HepG2 (cell line): ENCODE data around the gene EIF3A. TPM values are rescaled to one million over a fixed set of nuclear protein-coding genes. Genes with fewer than 3 reads are reported as not detected.
A peak's percentile ranks its signal among the peaks of the same experiment; 100 is the strongest.

Source experiments
- ATAC-seq: fragments of 200-7000 bp; cut with Tn5 transposase; 3 replicates; pipeline ENCODE4 v1.9.1; 2020; ENCODE audit warnings: mild to moderate bottlenecking, moderate library complexity
- BruUV-seq: library from RNA; stranded (reverse); fragments of 400-500 nt; replicated peaks from 2 replicates; lab custom pipeline; 2021; lab: Mats Ljungman, UMichigan
- CTCF ChIA-PET: fragments of 300-600 bp; formaldehyde crosslinking; extraction: SDS; loops from one replicate; lab custom pipeline; 2021; ENCODE audit warnings: low total read pairs, inconsistent platforms, low intra/inter-chr PET ratio; lab: Yijun Ruan, JAX
- POLR2A ChIA-PET: fragments of 350-600 bp; sonication (Branson Sonifier 250); formaldehyde crosslinking; loops from one replicate; lab custom pipeline; 2020; ENCODE audit warnings: antibody characterized with exemption, inconsistent platforms; lab: Yijun Ruan, JAX
- DNase-seq: peaks from one replicate; pipeline ENCODE4 v3.0.0-alpha.2; 2015; ENCODE audit warnings: low spot score
- FAIRE-seq: peaks from 3 replicates; lab custom pipeline; 2011; peaks lifted over from hg19 to GRCh38; lab: Jason Lieb, UNC
- H2AFZ ChIP-seq: one replicate; pipeline ENCODE4 v1.6.1; 2011; ENCODE audit warnings: low read length, inconsistent platforms
- H3K27ac ChIP-seq: fragments of 300-600 bp; 3 replicates; pipeline ENCODE4 v1.8.0; 2011; ENCODE audit warnings: mixed run types, mild to moderate bottlenecking, mixed read lengths, low read length, inconsistent platforms; ENCODE audit not compliant: insufficient read depth; ENCODE audit errors: extremely low read length
- H3K27me3 ChIP-seq, 2 experiments: fragments of 200-600 bp in 1 of 2; 2 replicates in 1 of 2; 3 replicates in 1 of 2; pipeline versions ENCODE4 v1.6.0 to v1.8.0; 2011; ENCODE audit warnings: low read length in 2 of 2, mild to moderate bottlenecking in 2 of 2, moderate library complexity in 2 of 2, inconsistent platforms in 1 of 2; ENCODE audit not compliant: insufficient read depth in 2 of 2, control insufficient read depth in 1 of 2
- H3K36me3 ChIP-seq, 2 experiments: fragments of 200-600 bp in 1 of 2; replicated peaks in 1 of 2; 2 replicates in 1 of 2; 3 replicates in 1 of 2; pipeline versions ENCODE4 v1.5.1 to v1.8.0; 2011; ENCODE audit warnings: low read length in 2 of 2, inconsistent platforms in 1 of 2; ENCODE audit not compliant: insufficient read depth in 2 of 2, control insufficient read depth in 1 of 2
- H3K4me1 ChIP-seq: 2 replicates; pipeline ENCODE4 v1.5.1; 2012; ENCODE audit warnings: low read length, inconsistent platforms; ENCODE audit not compliant: insufficient read depth
- H3K4me2 ChIP-seq: 2 replicates; pipeline ENCODE4 v1.6.0; 2011; ENCODE audit warnings: low read depth, low read length, inconsistent platforms
- H3K4me3 ChIP-seq, 3 experiments: fragments of 200-600 bp in 1 of 3; sonication (generic), shearing (Covaris generic) in 1 of 3; replicated peaks in 1 of 3; 2 replicates each; pipeline ENCODE4 v1.5.1; 2011 to 2016; ENCODE audit warnings: low read length in 3 of 3, inconsistent platforms in 2 of 3, low read depth in 2 of 3, mild to moderate bottlenecking in 2 of 3, control low read depth in 1 of 3, mixed read lengths in 1 of 3; ENCODE audit not compliant: insufficient read depth in 1 of 3
- H3K79me2 ChIP-seq: one replicate; pipeline ENCODE4 v1.6.1; 2011; ENCODE audit warnings: low read length, inconsistent platforms; ENCODE audit not compliant: insufficient read depth
- H3K9ac ChIP-seq: 2 replicates; pipeline ENCODE4 v1.6.0; 2011; ENCODE audit warnings: mild to moderate bottlenecking, low read depth, low read length, inconsistent platforms; ENCODE audit not compliant: insufficient read depth
- H3K9me3 ChIP-seq: 2 replicates; pipeline ENCODE4 v1.5.1; 2012; ENCODE audit warnings: mild to moderate bottlenecking, low read length
- H4K20me1 ChIP-seq: 2 replicates; pipeline ENCODE4 v1.6.0; 2011; ENCODE audit warnings: inconsistent platforms, mild to moderate bottlenecking, low read length, moderate library complexity; ENCODE audit not compliant: insufficient read depth
- ADNP ChIP-seq: sonication (generic); formaldehyde crosslinking; IDR thresholded peaks from 2 replicates; pipeline ENCODE4 v1.4.0; 2020; ENCODE audit warnings: missing genetic modification reagents
- CBX2 ChIP-seq, 2 experiments: fragments of 200-600 bp in 1 of 2; sonication (generic); formaldehyde crosslinking in 1 of 2; IDR thresholded peaks; 2 replicates each; pipeline versions ENCODE4 v1.7.0 to v1.8.1; 2018 to 2022; ENCODE audit warnings: low read depth in 2 of 2, low read length in 1 of 2, mild to moderate bottlenecking in 1 of 2, missing genetic modification reagents in 1 of 2
- PCBP2 ChIP-seq: fragments of 200-400 bp; formaldehyde crosslinking; optimal IDR thresholded peaks from 2 replicates; pipeline ENCODE3; 2018; ENCODE audit warnings: low read length, low read depth; ENCODE audit not compliant: poor library complexity, severe bottlenecking
- THAP7 ChIP-seq: sonication (generic); formaldehyde crosslinking; IDR thresholded peaks from 2 replicates; pipeline ENCODE4 v1.8.1; 2023; ENCODE audit warnings: mild to moderate bottlenecking, missing genetic modification reagents
- ZNF644 ChIP-seq: IDR thresholded peaks from 2 replicates; pipeline ENCODE4 v1.6.1; 2016; ENCODE audit warnings: low read depth
- ZNF790 ChIP-seq: sonication (generic); formaldehyde crosslinking; IDR thresholded peaks from 2 replicates; pipeline ENCODE4 v1.8.0; 2022; ENCODE audit warnings: missing genetic modification reagents, mild to moderate bottlenecking, borderline replicate concordance
- WGBS: methylation state at CpG from one replicate; pipeline ENCODE4 v1.1.6; 2017; ENCODE audit warnings: low lambda C conversion rate; 5-methylcytosine and 5-hydroxymethylcytosine counted together
- in situ Hi-C: cut with HindIII; loops from 2 replicates; pipeline ENCODE4 v1.10.0; 2017; ENCODE audit warnings: low pct_unique_long_range_greater_than_20kb; ENCODE audit not compliant: extremely low pct_ligation_motif_present
- intact Hi-C: fragments of 100-400 bp; cut with micrococcal nuclease; formaldehyde crosslinking; loops from one replicate; pipeline ENCODE4 v1.10.0; 2022; ENCODE audit not compliant: unreplicated experiment
- polyA plus RNA-seq, 8 experiments: library from polyadenylated mRNA; depleted of rRNA in 3 of 8; stranded (reverse) in 7 of 8; unstranded in 1 of 8; fragments of >200 nt; fragmentation: Illumina TruSeq in 4 of 8; extraction: Trizol in 4 of 8; gene quantifications; 2 replicates each; pipeline versions ENCODE4 v1.2.1 to v1.2.3, GENCODE V29; 2011 to 2016; ENCODE audit warnings: low read depth in 4 of 8, missing spikeins in 1 of 8, mixed read lengths in 1 of 8; ENCODE audit not compliant: insufficient read depth in 1 of 8
- total RNA-seq, 5 experiments: library from RNA; depleted of rRNA; stranded (reverse); fragments of >200 nt; fragmentation: Illumina TruSeq; extraction: Trizol; gene quantifications; 2 replicates each; pipeline ENCODE4 v1.2.3, GENCODE V29; 2016; ENCODE audit warnings: low read depth in 1 of 5
- TF ChIP-seq, protein P1 (sequence below): sonication (generic); formaldehyde crosslinking; IDR thresholded peaks from 2 replicates; pipeline ENCODE4 v1.4.0; 2020; ENCODE audit warnings: missing genetic modification reagents
- TF ChIP-seq, protein P2 (sequence below), 2 experiments: IDR thresholded peaks; 2 replicates each; pipeline ENCODE4 v1.6.1; 2011 to 2012; ENCODE audit warnings: low read length in 2 of 2, borderline replicate concordance in 1 of 2, low read depth in 1 of 2, mild to moderate bottlenecking in 1 of 2, moderate library complexity in 1 of 2

Gene EIF3A
- total and polyA plus RNA-seq, 2 of the 13 experiments (the other 11 are each of a cell fraction or from before 2014, with no cell fraction given), result 25.6 to 117 TPM

DNA sequence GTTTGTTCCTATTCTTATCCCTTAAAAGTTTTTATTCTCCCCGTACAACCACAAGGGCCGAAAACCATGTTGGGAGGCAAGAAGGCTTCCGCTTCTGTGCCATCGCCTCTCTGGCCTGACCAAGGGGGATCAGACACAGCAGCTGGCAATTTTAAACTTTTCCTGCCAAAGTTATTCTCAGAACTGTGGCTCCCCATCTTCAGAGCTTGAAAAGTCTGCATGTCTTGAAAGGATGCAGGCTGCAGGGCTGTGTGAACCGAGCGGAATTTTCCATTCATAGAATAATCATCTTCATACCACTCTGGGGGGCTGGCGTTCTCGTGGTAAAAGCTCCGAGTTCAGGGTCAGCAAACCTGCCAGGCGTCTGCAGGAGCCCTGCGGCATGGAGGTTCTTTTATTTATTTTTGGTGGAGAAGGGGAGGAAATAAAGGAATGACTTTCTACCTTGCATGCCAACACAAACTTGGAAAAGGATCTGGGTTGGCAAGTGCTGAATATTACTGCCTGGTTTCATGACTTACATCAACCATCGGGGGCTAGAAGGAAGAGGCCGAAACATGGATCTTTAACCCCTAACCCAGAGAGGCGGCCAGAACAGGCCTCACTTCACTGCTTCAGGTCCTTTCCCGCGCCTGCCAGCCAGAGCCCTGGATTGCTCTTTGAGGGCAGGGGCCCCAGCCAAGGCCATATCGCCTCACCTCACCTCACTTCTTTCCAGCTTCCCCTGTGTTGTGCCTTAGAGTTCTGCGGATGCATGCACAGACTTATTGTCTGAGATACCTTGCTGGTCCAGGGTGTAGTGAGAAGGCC, 54.1 kb downstream of the EIF3A start:
- ATAC-seq (no peak), FAIRE-seq (no peak), DNase-seq (no peak)
- no peak overlapping the region for H3K4me3 ChIP-seq
- no peak overlapping the region for H3K9ac ChIP-seq
- no peaks in the 10 kb centered on the region for H3K9me3 ChIP-seq
- H3K27me3 ChIP-seq, result peaks cover 6 to 45% of the 10 kb centered on the region in 2 experiments; a peak in 4 of 5 replicates
- H3K4me2 ChIP-seq, result peak overlapping the region; percentile 50
- BruUV-seq, result no TSS peak
- H3K4me1 ChIP-seq, result peaks cover 59% of the 10 kb centered on the region
- 42% methylated on average over 18 of the region's 18 CpGs for WGBS
- intact Hi-C loops, result loop anchor here (5.0 to 10.0 kb wide), 2 partner anchors 272 to 459 kb away; partner anchors contain the start of gene CACUL1
- peaks cover 5% of the 10 kb centered on the region; the same call in 1 of the 2 replicates for H4K20me1 ChIP-seq
- H3K27ac ChIP-seq, result no peak overlapping the region
- no peak for TF ChIP-seq ADNP (CRISPR knock-in tag)
- TF ChIP-seq CBX2 (IDR thresholded peaks at IDR 0.05; ENCODE audit: low read depth, low read length), result no peak
- TF ChIP-seq CBX2 (CRISPR knock-in tag; IDR thresholded peaks at IDR 0.05; ENCODE audit: low read depth), result no peak
- no peak for TF ChIP-seq THAP7 (CRISPR knock-in tag)
- no peak for TF ChIP-seq ZNF644 (CRISPR knock-in tag)
- no peak for TF ChIP-seq ZNF790
- no peak for TF ChIP-seq PCBP2
- TF ChIP-seq, protein P1, sequence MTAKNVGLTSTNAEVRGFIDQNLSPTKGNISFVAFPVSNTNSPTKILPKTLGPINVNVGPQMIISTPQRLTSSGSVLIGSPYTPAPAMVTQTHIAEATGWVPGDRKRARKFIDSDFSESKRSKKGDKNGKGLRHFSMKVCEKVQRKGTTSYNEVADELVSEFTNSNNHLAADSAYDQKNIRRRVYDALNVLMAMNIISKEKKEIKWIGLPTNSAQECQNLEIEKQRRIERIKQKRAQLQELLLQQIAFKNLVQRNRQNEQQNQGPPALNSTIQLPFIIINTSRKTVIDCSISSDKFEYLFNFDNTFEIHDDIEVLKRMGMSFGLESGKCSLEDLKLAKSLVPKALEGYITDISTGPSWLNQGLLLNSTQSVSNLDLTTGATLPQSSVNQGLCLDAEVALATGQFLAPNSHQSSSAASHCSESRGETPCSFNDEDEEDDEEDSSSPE (CRISPR knock-in tag), result no peak
- TF ChIP-seq, protein P2, sequence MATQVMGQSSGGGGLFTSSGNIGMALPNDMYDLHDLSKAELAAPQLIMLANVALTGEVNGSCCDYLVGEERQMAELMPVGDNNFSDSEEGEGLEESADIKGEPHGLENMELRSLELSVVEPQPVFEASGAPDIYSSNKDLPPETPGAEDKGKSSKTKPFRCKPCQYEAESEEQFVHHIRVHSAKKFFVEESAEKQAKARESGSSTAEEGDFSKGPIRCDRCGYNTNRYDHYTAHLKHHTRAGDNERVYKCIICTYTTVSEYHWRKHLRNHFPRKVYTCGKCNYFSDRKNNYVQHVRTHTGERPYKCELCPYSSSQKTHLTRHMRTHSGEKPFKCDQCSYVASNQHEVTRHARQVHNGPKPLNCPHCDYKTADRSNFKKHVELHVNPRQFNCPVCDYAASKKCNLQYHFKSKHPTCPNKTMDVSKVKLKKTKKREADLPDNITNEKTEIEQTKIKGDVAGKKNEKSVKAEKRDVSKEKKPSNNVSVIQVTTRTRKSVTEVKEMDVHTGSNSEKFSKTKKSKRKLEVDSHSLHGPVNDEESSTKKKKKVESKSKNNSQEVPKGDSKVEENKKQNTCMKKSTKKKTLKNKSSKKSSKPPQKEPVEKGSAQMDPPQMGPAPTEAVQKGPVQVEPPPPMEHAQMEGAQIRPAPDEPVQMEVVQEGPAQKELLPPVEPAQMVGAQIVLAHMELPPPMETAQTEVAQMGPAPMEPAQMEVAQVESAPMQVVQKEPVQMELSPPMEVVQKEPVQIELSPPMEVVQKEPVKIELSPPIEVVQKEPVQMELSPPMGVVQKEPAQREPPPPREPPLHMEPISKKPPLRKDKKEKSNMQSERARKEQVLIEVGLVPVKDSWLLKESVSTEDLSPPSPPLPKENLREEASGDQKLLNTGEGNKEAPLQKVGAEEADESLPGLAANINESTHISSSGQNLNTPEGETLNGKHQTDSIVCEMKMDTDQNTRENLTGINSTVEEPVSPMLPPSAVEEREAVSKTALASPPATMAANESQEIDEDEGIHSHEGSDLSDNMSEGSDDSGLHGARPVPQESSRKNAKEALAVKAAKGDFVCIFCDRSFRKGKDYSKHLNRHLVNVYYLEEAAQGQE (IDR thresholded peaks at IDR 0.05; ENCODE audit: borderline replicate concordance in 1 of 2, low read depth in 1 of 2, low read length in 2 of 2), result no peak
- in situ Hi-C loops, result no loop called here
- no peaks in the 10 kb centered on the region for H3K36me3 ChIP-seq
- H3K79me2 ChIP-seq, result no peaks in the 10 kb centered on the region
- POLR2A ChIA-PET, result no interaction called here
- H2AFZ ChIP-seq, result no peak overlapping the region
- CTCF ChIA-PET, result no interaction called here
